ENCODE data around the gene TDRKH.

DNA sequence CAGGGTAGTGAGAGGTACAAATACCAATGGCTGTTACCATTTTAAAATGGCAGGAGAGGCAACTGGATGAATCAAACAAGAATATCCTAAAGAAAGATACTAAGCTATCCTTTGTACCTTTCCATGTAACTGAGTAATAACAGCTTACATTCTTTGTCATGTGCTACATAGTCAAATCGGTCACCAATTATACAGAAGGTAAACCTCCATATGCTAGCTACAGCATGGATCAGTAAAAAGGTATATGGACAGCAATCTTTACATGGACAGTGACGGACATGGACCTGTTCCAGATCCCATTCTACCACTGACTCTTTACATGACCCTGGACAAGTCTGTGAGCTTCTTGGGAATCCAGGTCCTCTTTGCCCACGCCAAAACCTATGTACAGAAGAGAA lies 13.6 kb downstream of the TDRKH start:
- TF ChIP-seq POLR2A (IDR thresholded peaks at IDR 0.05; ENCODE audit: low read depth, low read length), result no peak
- no peak for TF ChIP-seq POLR2AphosphoS5 (IDR thresholded peaks at IDR 0.05; ENCODE audit: low read depth, low read length)
- no peak for TF ChIP-seq TAF1 (IDR thresholded peaks at IDR 0.05; ENCODE audit: low read depth, low read length)
- TF ChIP-seq POU2F2 (IDR thresholded peaks at IDR 0.05; ENCODE audit: low read depth, low read length), result no peak
- TF ChIP-seq SPI1 (IDR thresholded peaks at IDR 0.05; ENCODE audit: low read depth, low read length), result no peak
- TF ChIP-seq PAX5 (IDR thresholded peaks at IDR 0.05; ENCODE audit: insufficient read depth, low read length, severe bottlenecking), result no peak
